Skeletal muscle satellite cell (primary cell): ENCODE results near the gene CPZ.

Experiments used
- H3K27me3 ChIP-seq: 2 replicates; pipeline ENCODE4 v1.7.0; 2013; ENCODE audit warnings: low read length; ENCODE audit not compliant: control insufficient read depth, insufficient read depth
- H3K36me3 ChIP-seq: 2 replicates; pipeline ENCODE4 v1.7.0; 2013; ENCODE audit warnings: mild to moderate bottlenecking, control low read depth, low read length; ENCODE audit not compliant: insufficient read depth
- H3K4me1 ChIP-seq: 2 replicates; pipeline ENCODE4 v1.7.0; 2013; ENCODE audit warnings: low read length; ENCODE audit not compliant: control insufficient read depth, insufficient read depth
- H3K4me2 ChIP-seq: 2 replicates; pipeline ENCODE4 v1.7.0; 2013; ENCODE audit warnings: mild to moderate bottlenecking, low read length
- H3K4me3 ChIP-seq: 2 replicates; pipeline ENCODE4 v1.7.0; 2013; ENCODE audit warnings: low read length
- H3K9ac ChIP-seq: 2 replicates; pipeline ENCODE4 v1.7.0; 2013; ENCODE audit warnings: mild to moderate bottlenecking, low read depth, low read length, moderate library complexity
- H3K9me3 ChIP-seq: replicated peaks from 2 replicates; pipeline ENCODE4 v1.7.0; 2013; ENCODE audit warnings: mild to moderate bottlenecking, control low read depth, low read length

The CPZ gene

DNA sequence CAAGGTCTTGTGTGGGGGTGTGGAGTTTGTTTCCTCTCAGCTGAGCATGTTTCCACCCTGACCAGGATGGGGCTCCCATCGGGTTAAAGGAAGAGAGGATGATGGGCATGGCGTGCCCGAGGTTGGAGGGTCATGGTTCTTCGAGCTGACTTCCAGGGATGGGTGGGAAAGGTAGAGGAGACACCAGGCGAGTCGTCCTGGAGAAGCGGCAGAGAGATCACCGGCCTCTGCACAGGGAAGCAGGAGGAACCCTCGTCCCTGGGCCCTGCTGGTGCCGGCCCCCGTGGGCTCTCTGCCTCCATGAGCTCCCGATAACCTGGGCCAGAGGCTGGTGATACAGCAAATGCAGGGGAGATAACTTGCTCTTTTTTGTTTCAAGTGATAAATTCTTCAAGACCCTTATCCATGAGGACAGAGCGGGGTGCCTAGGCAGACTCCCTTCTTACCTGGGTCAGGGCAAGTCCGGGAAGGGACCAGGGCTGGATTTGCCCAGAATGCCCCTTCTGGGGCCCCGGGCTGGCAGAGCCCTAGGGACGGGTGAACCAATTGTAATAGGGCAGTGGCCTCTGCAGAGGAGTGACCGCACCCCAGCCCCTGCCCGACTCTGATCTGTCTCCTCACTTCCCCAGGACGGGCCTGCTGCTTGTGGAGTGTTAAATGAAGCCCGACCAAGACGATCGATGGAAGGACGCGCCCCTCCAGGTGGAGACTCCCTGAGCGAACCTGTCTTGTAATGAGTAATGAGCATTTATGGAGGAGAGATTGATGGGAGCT is 63.0 kb downstream of the CPZ start:
- no peak overlapping the region for H3K4me3 ChIP-seq
- H3K4me1 ChIP-seq = no peaks in the 10 kb centered on the region
- H3K27me3 ChIP-seq = peaks cover 3% of the 10 kb centered on the region
- H3K4me2 ChIP-seq = no peak overlapping the region
- no peak overlapping the region for H3K9ac ChIP-seq
- H3K36me3 ChIP-seq = no peaks in the 10 kb centered on the region
- no peaks in the 10 kb centered on the region for H3K9me3 ChIP-seq

- Histone ChIP-seq H3K4me3 (no peak overlapping the region), H3K4me1 (no peaks in the 10 kb centered on the region), H3K4me2 (no peak overlapping the region), H3K27me3 (no peaks in the 10 kb centered on the region), H3K9ac (no peak overlapping the region), H3K36me3 (no peaks in the 10 kb centered on the region), H3K9me3 (no peaks in the 10 kb centered on the region)
These were observed 63.6 kb downstream of the CPZ start for GRCh38 chr4:8656185-8656517.

- Histone ChIP-seq H3K9me3 (no peaks in the 10 kb centered on the region), H3K9ac (no peak overlapping the region), H3K27me3 (no peaks in the 10 kb centered on the region), H3K4me3 (no peak overlapping the region), H3K36me3 (no peaks in the 10 kb centered on the region), H3K4me2 (no peak overlapping the region), H3K4me1 (no peaks in the 10 kb centered on the region)
These were observed 64.3 kb downstream of the CPZ start for GRCh38 chr4:8656711-8657380.

- no peak overlapping the region for H3K4me3 ChIP-seq
- H3K27me3 ChIP-seq = no peaks in the 10 kb centered on the region
- H3K9ac ChIP-seq = no peak overlapping the region
- H3K4me1 ChIP-seq = no peaks in the 10 kb centered on the region
- no peaks in the 10 kb centered on the region for H3K36me3 ChIP-seq
- H3K9me3 ChIP-seq = no peaks in the 10 kb centered on the region
- no peak overlapping the region for H3K4me2 ChIP-seq
These were observed 65.0 kb downstream of the CPZ start for GRCh38 chr4:8657381-8658088.

DNA sequence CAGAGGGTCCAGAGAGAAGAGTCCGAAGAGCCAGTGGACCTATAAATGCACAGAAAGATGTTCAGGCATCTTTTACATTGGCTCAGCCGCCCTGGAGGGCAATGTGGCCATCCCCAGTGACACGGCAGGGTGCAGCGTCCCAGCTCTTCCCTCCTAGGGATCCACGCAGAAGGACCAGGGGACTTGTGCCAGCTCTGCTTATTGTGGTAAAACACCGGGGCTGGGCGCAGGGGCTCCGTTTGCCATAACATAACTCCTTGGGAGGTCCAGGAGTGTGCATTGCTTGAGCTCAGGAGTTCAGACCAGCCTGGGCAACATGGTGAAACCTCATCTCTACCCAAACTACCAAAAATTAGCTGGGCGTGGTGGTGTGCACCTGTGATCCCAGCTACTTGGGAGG is 70.2 kb downstream of the CPZ start:
- Histone ChIP-seq H3K27me3 (no peaks in the 10 kb centered on the region), H3K4me2 (no peak overlapping the region), H3K4me1 (no peaks in the 10 kb centered on the region), H3K4me3 (no peak overlapping the region), H3K36me3 (no peaks in the 10 kb centered on the region), H3K9me3 (no peaks in the 10 kb centered on the region), H3K9ac (no peak overlapping the region)

DNA sequence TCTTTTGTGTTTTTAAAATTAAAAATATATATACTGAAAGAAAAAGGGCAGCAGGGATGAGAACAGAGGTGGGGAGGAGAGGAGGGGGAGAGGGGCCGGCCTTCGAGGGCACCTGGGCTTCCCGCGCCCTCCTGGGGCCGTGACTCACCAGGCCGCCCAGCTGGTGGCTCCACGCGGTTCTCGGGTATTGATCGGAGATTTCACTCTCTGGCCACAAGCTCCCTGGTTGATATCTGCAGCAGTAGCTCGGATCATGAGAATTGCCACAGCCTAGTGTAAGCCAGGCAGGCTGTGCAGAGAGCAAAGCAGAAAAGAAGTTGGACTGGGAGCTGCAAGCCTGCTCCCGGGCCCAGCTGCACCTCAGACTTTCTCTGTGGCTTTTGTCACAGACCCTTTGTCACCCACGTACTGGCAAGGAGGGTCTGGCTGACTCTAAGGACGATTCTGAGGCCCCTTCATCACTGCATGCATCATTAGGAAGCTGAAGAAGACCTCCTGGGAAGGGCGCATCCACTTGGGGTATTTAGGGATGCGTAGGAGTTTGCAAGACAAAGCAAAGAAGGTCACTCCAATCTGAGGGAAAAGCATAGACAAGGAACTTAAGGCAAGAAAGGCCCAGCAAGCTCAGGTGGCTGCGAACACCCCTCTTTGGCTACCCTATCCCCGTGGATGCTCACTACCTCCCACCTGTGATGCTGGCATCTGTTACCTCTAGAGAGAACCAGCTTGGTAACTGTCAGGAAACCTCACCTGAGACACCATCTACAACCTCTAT is 71.7 kb downstream of the CPZ start:
- no peaks in the 10 kb centered on the region for H3K27me3 ChIP-seq
- no peaks in the 10 kb centered on the region for H3K4me1 ChIP-seq
- H3K9ac ChIP-seq = no peak overlapping the region
- no peaks in the 10 kb centered on the region for H3K9me3 ChIP-seq
- H3K36me3 ChIP-seq = no peaks in the 10 kb centered on the region
- H3K4me3 ChIP-seq = no peak overlapping the region
- no peak overlapping the region for H3K4me2 ChIP-seq

GRCh38 chr4:8664976-8665375 is 72.4 kb downstream of the CPZ start:
- Histone ChIP-seq H3K4me1 (no peaks in the 10 kb centered on the region), H3K9me3 (no peaks in the 10 kb centered on the region), H3K27me3 (no peaks in the 10 kb centered on the region), H3K36me3 (no peaks in the 10 kb centered on the region), H3K9ac (no peak overlapping the region), H3K4me2 (no peak overlapping the region), H3K4me3 (no peak overlapping the region)

- no peaks in the 10 kb centered on the region for H3K9me3 ChIP-seq
- no peaks in the 10 kb centered on the region for H3K27me3 ChIP-seq
- no peaks in the 10 kb centered on the region for H3K36me3 ChIP-seq
- H3K9ac ChIP-seq = no peak overlapping the region
- H3K4me1 ChIP-seq = no peaks in the 10 kb centered on the region
- no peak overlapping the region for H3K4me2 ChIP-seq
- H3K4me3 ChIP-seq = no peak overlapping the region
These were observed 73.1 kb downstream of the CPZ start for GRCh38 chr4:8665406-8666360.

DNA sequence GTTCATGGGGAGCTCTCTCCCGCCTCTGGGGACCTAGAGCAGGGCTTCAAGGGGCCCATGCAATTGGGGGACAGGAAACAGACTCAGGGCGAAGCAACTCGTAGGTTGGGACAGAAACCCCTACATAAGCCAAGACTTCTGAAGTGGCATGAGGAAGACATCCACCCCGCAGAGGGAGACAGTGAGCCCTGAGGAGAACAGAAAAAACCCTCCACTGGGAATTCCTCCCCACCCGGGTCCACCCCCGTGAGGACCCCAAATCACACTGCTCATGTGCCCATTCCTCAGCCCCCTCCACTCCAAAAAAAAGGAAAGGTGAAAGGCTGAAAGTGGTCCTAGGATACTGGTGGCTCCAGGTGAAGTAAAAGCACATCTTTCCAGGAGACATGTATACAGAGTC is 74.0 kb downstream of the CPZ start:
- Histone ChIP-seq H3K4me2 (no peak overlapping the region), H3K9me3 (no peaks in the 10 kb centered on the region), H3K27me3 (no peaks in the 10 kb centered on the region), H3K4me1 (no peaks in the 10 kb centered on the region), H3K36me3 (no peaks in the 10 kb centered on the region), H3K4me3 (no peak overlapping the region), H3K9ac (no peak overlapping the region)
